GM13976 (cell line): Measurements from ENCODE around the gene PTGDS.

Experiments used
- DNase-seq: peaks from one replicate; pipeline ENCODE4 v3.0.0; 2012; ENCODE audit warnings: low spot score
- in situ Hi-C: fragments of 300-500 bp; cut with MboI; formaldehyde crosslinking; loops from one replicate; pipeline ENCODE4 v1.12.0; 2022; ENCODE audit warnings: low sequenced_read_pairs, mixed read lengths, inconsistent platforms; ENCODE audit not compliant: unreplicated experiment
- TF ChIP-seq, protein P1 (sequence below): IDR thresholded peaks from 2 replicates; pipeline ENCODE4 v1.5.1; 2012; ENCODE audit warnings: borderline replicate concordance, mild to moderate bottlenecking; ENCODE audit not compliant: insufficient read depth; ENCODE audit errors: extremely low read depth, missing control alignments, control extremely low read depth

PTGDS gene

DNA sequence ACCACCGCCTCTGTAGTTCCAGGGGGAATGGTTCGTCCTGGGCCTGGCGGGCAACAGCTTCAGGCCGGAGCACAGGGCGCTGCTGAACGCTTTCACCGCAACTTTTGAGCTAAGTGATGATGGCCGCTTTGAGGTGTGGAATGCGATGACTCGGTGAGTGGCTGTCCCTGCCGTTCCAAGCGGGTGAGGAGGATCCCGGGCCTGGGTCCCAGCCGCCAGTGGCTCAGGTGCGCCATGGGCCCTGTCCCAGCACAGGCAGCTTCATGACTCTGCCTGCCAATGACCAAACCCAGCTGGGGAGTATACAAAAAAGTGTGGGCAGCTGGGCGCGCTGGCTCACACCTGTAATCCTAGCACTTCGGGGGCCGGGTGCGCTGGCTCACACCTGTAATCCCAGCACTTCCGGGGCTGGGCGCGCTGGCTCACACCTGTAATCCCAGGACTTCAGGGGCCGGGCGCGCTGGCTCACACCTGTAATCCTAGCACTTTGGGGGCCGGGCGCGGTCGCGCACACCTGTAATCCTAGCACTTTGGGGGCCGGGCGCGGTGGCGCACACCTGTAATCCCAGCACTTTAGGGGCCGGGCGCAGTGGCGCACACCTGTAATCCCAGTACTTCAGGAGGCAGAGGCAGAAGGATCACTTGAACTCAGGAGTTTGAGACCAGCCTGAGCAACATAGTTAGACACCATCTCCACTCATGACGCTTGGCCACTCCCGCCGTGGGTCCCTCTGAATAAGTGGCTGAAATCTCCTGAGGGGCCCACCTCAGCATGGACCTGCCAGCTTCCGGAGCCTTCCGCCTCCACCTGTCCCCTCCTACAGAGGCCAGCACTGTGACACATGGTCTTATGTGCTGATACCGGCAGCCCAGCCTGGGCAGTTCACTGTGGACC lies 24.2 kb upstream of the PTGDS start:
- TF ChIP-seq, protein P1, sequence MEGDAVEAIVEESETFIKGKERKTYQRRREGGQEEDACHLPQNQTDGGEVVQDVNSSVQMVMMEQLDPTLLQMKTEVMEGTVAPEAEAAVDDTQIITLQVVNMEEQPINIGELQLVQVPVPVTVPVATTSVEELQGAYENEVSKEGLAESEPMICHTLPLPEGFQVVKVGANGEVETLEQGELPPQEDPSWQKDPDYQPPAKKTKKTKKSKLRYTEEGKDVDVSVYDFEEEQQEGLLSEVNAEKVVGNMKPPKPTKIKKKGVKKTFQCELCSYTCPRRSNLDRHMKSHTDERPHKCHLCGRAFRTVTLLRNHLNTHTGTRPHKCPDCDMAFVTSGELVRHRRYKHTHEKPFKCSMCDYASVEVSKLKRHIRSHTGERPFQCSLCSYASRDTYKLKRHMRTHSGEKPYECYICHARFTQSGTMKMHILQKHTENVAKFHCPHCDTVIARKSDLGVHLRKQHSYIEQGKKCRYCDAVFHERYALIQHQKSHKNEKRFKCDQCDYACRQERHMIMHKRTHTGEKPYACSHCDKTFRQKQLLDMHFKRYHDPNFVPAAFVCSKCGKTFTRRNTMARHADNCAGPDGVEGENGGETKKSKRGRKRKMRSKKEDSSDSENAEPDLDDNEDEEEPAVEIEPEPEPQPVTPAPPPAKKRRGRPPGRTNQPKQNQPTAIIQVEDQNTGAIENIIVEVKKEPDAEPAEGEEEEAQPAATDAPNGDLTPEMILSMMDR = no peak
- in situ Hi-C loops = no loop called here
- DNase-seq = no peak

DNA sequence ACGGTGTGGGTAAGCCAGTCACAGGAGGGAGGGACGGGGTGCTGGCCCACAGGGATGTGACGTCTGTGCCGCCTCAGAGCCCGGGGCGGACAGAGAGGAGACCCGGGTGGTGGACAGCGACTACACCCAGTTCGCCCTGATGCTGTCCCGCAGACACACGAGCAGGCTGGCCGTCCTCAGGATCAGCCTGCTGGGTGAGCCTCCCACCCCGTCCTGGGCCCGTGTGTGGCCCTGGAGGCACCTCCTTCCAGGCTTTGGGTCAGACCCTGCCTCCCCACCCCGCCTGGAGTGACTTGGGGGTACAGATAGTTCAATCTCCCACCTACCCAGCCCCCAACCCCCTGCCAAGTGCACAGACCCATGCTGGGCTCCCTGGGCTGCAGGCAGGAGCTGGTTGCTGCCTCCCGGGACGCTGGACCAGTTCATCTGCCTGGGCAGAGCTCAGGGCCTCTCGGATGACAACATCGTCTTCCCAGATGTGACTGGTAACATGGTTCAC lies 23.5 kb upstream of the PTGDS start:
- TF ChIP-seq, protein P1 = no peak
- DNase-seq = no peak
- in situ Hi-C loops = no loop called here

DNA sequence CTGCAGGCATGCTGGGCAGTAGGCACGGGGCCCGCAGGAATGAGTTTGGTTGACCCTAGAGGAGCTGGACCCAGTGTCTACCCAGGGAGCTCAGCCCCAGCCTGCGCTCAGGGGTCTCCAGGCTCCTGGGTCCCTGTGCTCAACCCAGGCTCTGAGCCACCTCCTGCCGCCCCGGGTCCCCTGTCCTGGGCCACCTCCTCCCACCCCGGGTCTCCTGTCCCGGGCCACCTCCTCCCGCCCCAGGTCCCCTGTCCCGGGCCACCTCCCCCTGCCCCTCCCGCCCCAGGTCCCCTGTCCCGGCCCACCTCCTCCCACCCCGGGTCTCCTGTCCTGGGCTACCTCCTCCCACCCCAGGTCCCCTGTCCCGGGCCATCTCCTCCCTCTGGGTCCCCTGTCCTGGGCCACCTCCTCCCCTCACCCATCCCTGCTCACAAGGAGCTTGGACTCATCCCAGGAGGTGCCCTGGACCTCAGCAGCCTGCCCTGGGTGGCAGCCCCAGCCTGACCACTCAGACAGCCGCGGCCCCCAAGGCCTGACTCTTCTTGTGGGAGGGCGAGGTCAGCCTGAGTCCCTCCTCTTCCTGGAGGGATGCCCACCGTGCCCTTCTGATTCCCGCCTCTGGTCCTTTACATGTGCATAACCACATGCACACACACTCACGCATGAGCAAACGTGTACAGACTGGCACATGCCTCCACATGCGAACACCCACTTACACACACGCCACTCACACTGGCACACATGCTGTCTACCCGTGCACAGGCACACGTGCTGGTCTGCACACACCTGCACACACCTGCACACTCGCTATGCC lies 22.8 kb upstream of the PTGDS start:
- in situ Hi-C loops = no loop called here
- TF ChIP-seq, protein P1 = no peak
- no peak for DNase-seq

- TF ChIP-seq, protein P1 = no peak
- in situ Hi-C loops = no loop called here
- DNase-seq = no peak
These were observed 21.9 kb upstream of the PTGDS start for GRCh38 chr9:136955202-136955942.

- DNase-seq = no peak
- TF ChIP-seq, protein P1 = no peak
- in situ Hi-C loops = no loop called here
These were observed 21.4 kb upstream of the PTGDS start for GRCh38 chr9:136955943-136956335.

- DNase-seq = no peak
- in situ Hi-C loops = no loop called here
- TF ChIP-seq, protein P1 = no peak
These were observed 20.7 kb upstream of the PTGDS start for GRCh38 chr9:136956604-136957003.
